ENCODE results near the gene MYCBPAP.

Gene MYCBPAP

DNA sequence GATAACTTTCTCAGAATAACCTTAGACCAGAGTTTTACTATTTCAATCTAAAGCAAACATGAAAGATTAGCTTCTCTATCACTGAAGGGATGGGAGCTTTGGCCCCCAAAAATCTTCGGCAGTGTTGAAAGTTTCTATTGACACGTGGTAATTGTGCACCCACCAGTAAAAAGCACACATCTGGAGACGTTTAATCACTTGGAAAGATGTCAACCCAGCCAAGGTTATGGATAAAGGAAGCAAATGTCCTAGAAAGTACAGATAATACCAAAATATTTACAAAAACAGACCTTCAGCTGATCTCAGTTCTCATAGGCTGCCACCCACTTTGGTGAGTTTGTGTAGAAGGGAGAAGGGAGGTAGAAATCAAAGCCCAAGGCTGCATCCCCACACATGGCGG is 5.3 kb downstream of the MYCBPAP start:
- FAIRE-seq (no peak), DNase-seq (ENCODE audit: insufficient read length, low spot score) (no peak)

DNA sequence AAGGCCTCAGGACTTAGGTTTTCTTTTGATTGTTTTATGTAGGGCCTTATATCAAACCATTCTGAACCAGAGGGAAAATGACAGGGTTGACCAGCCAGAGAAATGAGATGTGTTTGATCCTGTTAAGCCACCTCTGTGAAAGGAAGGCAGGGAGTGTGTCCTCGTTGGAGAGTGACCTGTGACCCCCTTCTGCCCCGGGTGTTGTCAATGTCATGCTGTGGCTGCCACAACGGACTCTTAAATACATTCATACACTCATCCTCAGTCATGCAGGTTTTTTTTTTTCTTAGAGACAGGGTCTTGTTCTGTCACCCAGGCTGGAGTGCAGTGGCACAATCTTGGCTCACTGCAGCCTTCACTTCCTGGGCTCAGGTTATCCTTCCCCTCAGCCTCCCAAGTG is 6.1 kb downstream of the MYCBPAP start:
- DNase-seq (ENCODE audit: insufficient read length, low spot score) (no peak), FAIRE-seq (no peak)
- TF ChIP-seq, protein P1, sequence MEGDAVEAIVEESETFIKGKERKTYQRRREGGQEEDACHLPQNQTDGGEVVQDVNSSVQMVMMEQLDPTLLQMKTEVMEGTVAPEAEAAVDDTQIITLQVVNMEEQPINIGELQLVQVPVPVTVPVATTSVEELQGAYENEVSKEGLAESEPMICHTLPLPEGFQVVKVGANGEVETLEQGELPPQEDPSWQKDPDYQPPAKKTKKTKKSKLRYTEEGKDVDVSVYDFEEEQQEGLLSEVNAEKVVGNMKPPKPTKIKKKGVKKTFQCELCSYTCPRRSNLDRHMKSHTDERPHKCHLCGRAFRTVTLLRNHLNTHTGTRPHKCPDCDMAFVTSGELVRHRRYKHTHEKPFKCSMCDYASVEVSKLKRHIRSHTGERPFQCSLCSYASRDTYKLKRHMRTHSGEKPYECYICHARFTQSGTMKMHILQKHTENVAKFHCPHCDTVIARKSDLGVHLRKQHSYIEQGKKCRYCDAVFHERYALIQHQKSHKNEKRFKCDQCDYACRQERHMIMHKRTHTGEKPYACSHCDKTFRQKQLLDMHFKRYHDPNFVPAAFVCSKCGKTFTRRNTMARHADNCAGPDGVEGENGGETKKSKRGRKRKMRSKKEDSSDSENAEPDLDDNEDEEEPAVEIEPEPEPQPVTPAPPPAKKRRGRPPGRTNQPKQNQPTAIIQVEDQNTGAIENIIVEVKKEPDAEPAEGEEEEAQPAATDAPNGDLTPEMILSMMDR (IDR thresholded peaks at IDR 0.05; ENCODE audit: insufficient read depth, missing control alignments): no peak

More for the DNA sequence above, 5.3 kb downstream of the MYCBPAP start:
- TF ChIP-seq, protein P1 (IDR thresholded peaks at IDR 0.05; ENCODE audit: insufficient read depth, missing control alignments): no peak

DNA sequence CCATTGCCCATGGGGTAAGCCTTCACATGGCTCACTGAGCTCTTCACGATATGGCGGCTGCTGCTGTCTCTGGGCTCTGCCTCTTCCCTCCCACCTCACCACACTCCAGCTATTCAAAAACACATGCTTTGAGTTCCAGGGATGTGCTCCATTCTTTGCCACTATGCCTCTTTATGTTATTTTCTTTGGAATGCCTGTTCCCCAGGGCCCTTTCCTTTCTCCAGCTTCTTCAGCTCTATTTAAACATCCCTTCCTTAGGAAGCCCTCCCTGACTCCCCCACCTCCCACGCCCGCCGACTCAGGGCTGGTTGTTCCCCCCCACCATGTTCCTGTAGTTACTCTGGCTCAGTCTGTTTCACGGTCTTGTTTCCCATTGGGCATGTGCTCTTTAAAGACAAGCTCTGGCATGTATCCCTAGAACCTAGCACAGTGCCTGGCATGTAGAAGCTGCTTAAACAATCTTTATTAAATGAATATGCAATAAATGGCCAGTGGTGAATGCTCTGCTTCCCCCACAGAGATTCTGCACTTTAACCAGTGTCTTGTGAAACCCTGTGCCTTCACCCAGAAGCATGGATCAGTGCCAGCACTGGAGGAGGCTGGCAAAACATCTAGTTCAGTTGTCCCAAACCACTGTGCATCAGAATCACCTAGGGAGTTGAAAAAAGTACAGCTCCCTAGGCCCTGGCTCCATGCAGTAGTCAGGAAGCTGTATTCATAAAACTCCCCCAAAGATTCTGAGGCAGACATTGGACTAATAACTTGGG is 6.9 kb downstream of the MYCBPAP start:
- no peak for FAIRE-seq
- TF ChIP-seq, protein P1 (IDR thresholded peaks at IDR 0.05; ENCODE audit: insufficient read depth, missing control alignments): no peak

DNA sequence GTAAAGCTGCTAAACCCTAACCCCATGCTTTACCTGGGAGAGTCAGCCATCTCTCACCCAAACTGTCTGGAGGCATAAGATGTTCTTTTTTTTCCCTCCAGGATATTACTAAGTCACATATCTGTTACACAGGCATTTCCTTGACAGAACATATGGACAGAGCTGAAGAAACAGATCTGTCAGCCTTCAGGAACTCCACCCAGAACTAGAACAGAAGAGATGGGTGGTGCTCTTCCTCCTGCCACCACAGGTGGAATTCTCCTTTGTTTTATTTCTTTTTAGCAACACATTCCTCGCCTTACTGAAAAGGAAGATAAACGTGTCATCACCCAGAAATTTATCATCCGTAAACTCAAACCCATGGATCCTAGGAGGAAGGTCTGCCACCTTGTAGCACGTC is 8.8 kb downstream of the MYCBPAP start:
- FAIRE-seq (no peak), DNase-seq (ENCODE audit: insufficient read length, low spot score) (no peak)
- TF ChIP-seq, protein P1 (IDR thresholded peaks at IDR 0.05; ENCODE audit: insufficient read depth, missing control alignments): no peak

More for the DNA sequence above, 6.9 kb downstream of the MYCBPAP start:
- DNase-seq (ENCODE audit: insufficient read length, low spot score): no peak

DNA sequence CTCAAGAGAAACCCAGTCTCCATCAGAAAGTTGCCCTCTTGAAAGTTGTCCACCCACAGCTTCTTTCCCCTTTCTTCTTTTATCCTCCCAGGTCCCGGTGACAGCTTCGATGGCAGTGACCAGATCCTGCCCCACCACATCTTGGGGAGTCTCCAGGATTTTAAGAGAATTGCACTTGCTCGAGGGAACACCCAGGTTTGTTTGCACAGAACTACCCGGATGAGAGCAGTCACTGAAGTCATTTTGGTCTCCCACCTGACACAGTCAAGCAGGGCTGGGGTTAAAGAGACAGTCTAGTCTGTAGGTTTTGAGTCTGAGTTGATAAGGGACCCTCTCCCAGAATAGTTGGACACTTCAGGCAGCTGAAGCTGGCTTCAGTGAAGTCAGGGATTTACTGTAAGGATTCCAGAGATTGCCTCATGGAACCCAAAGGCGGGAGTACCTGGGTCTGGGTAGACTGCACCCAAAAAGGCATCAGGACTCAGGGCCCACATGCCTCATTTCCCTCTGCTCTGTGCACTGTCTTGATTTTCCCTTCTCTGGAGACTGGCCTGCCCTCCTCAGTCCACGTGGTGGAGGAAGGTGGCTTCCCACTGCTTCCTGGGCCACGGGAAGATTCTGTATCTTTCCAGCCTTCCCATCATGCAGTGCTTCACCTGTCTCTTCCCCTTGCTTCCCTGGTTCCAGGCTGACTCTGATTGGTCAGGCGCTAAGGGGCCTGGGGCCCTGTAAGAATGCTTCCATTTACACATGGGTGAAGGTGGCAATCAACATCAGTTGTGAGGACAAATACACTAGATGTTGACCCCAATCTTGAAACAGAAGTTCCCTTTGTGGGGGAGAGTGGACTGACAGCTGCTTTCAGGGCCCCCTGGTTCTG is 9.5 kb downstream of the MYCBPAP start:
- DNase-seq (ENCODE audit: insufficient read length, low spot score) (peak; percentile 5), FAIRE-seq (no peak)
- TF ChIP-seq, protein P1 (IDR thresholded peaks at IDR 0.05; ENCODE audit: insufficient read depth, missing control alignments): no peak

DNA sequence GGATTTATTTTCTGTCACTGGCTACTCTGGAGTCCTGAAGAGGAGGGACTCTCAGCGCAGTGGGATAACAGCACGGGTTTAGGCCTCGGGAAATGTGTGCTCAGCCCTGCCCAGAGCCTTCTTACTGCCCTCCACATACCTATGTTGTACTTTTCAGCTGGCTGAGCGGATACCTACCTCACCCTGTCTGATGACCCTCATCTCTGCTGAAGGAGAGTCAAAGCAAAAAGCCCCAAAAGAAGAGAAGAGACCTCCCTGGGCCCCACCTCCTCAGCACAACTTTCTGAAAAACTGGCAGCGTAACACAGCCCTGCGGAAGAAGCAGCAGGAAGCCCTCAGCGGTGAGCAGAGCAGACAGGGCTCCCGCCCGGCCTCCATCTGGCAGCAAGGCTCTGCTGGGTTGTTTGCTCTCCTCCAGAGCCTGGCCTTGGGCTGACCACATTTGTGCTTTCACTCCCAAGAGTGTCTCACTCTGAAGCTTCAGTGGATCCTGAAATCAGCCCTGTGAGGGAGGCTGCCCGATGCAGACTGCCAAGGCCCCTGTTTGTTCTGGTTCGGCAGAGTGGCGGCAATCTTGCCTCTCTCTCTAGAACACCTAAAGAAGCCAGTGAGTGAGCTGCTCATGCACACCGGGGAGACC is 10.3 kb downstream of the MYCBPAP start:
- FAIRE-seq (no peak), DNase-seq (ENCODE audit: insufficient read length, low spot score) (no peak)
- TF ChIP-seq, protein P1 (IDR thresholded peaks at IDR 0.05; ENCODE audit: insufficient read depth, missing control alignments): no peak

All from D721Med (cell line).